HG03097 (cell line): ENCODE data around the gene APOL3.
"Not testable (repeated sequence)": the region's sequence is repeated elsewhere in the genome, so short reads cannot be mapped to it uniquely, and the experiment has no call there.

Source experiments
- ATAC-seq: cut with Tn5 transposase; IDR thresholded peaks from one replicate; pipeline ENCODE4 v1.9.1; 2021; ENCODE audit not compliant: unreplicated experiment, low FRiP score

APOL3 gene

DNA sequence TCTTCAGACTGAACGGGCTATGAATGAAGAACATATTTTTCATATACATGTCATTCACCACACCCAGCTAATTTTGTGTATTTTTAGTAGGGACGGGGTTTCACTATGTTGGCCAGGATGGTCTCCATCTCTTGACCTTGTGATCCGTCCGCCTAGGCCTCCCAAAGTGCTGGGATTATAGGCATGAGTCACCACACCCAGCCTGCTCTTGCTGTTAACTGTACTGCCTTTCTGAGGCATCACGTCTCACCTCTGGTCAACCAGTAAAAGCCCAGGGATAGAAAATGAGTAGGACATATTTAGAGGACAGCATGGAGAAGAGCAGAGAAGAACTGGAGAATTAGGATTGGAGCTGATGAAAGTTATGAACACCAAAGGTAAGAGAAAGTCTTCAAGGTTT, 55.6 kb downstream of the APOL3 start:
- no peak for ATAC-seq

DNA sequence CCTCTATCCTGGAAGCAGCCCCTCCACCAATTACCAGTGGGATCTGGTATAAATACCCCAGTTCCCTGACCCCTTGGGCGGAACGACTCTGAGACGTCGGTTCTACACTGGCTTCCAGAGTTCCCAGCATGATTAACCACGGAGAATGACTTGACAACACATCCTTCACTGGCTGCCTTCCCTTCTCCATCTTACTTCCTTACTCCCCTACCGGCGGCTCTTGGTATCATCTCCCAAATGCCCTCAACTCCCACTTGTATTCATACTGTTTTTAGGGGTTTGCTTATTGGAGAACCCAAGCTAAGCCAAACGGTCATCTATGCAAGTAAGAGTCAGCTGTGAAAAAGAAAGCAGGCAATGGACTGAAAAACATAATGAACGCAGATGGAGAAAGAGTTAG, 56.1 kb downstream of the APOL3 start:
- ATAC-seq: no peak

GRCh38 chr22:36103891-36104290, 56.7 kb downstream of the APOL3 start:
- ATAC-seq: no peak

GRCh38 chr22:36102995-36103394, 57.6 kb downstream of the APOL3 start:
- ATAC-seq: no peak

- no peak for ATAC-seq
These were observed 58.8 kb downstream of the APOL3 start for GRCh38 chr22:36101756-36102155.

DNA sequence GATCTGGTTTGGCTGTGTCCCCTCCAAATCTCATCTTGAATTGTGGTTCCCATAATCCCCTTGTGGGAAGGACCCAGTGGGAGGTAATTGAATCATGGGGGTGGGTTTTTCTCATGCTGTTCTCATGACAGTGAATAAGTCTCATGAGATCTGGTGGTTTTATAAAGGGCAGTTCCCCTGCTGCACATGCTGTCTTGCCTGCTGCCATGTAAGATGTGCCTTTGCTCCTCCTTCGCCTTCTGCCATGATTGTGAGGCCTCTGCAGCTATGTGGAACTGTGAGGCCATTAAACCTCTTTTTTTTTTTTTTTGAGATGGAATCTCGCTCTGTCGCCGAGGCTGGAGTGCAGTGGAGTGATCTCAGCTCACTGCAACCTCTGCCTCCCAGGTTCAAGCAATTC, 59.6 kb downstream of the APOL3 start:
- not testable (repeated sequence) for ATAC-seq

DNA sequence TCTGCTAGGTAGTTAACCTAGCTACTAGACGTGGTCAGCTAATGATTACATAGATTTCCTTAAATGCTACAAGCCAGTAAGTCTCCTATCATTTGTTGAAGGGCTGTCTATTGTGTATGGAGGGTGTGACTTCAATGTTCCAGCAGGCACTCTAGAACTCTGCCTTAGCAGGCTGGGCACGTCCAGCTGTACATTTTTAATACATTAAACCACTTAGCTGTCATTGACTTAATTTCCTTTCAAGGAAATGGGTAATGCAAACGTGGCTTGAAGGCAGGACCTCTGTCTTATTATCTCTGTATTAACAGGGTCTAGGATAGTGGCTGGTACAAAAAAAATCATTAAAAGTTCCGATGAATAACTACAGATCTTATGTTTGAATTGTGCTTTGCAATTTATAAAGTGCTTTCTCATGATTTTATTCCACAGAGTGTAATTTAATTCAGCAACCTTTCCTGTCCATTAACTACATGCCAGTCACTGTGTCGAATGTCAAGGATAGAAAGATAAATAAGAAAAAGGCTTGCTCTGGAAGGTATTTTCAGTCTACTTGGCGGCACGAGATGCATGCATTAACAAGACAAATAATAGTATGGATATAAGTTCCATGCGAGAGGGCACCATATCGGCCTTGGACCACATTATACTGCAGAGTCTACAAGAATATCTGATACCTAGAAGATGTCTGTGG, 60.3 kb downstream of the APOL3 start:
- no peak for ATAC-seq

DNA sequence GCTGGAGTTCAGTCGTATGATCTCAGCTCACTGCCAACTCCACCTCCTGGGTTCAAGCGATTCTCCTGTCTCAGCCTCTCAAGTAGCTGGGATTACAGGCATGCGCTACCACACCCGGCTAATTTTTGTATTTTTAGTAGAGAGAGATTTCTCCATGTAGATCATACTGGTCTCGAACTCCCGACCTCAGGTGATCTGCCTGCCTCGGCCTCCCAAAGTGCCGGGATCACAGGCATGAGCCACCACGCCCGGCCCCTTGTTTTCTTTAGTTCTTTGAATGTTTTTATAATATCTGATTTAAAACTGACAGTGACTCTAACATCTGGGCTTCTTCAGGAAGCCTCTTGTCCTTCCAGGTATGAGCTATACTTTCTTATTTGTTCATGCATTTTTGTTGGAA, 61.0 kb downstream of the APOL3 start:
- not testable (repeated sequence) for ATAC-seq

DNA sequence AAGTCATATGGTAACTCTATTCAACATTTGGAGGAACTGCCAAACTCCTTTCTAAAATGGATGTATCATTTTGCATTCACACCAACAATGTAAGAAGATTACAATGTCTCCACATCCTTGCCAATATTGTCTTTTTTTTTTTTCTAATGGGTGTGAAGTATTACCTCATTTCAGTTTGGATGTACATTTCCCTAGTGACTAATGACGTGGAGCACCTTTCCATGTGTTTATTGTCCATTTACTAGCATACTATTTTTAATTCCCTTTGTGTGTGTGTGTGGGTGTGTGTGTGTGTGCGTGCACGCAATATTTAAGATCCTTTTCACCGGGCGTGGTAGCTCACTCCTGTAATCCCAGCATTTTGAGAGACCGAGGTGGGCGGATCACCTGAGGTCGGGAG, 62.7 kb downstream of the APOL3 start:
- no peak for ATAC-seq

DNA sequence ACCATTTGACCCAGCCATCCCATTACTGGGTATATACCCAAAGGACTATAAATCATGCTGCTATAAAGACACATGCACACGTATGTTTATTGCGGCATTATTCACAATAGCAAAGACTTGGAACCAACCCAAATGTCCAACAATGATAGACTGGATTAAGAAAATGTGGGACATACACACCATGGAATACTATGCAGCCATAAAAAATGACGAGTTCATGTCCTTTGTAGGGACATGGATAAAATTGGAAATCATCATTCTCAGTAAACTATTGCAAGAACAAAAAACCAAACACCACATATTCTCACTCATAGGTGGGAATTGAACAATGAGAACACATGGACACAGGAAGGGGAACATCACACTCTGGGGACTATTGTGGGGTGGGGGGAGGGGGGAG, 69.8 kb downstream of the APOL3 start:
- ATAC-seq: not testable (repeated sequence)
